A673 (cell line): ENCODE measurements around the gene PYGO2. TPM values are rescaled to one million over a fixed set of nuclear protein-coding genes. Genes with fewer than 3 reads are reported as not detected.

ENCODE experiments used
- BruUV-seq: library from RNA; stranded (reverse); fragments of 400-500 nt; replicated peaks from 2 replicates; lab custom pipeline; 2021; lab: Mats Ljungman, UMichigan
- CTCF ChIA-PET: fragments of 300-600 bp; sonication (Branson Sonifier 250); formaldehyde crosslinking; loops from one replicate; lab custom pipeline; 2022; ENCODE audit warnings: antibody characterized with exemption; lab: Charles Lee
- POLR2A ChIA-PET: fragments of 300-600 bp; sonication (Branson Sonifier 250); formaldehyde crosslinking; loops from one replicate; lab custom pipeline; 2022; ENCODE audit warnings: antibody characterized with exemption; ENCODE audit not compliant: low non-redundant PET; lab: Charles Lee
- DNase-seq: peaks from one replicate; pipeline ENCODE4 v3.0.0-alpha.2; 2015; ENCODE audit warnings: low spot score
- H3K27ac ChIP-seq: fragments of 200-600 bp; sonication (generic); 2 replicates; pipeline ENCODE4 v1.5.1; 2016; ENCODE audit warnings: mixed run types, low read depth, mild to moderate bottlenecking, mixed read lengths, antibody characterized with exemption, low read length; ENCODE audit not compliant: poor library complexity, severe bottlenecking
- H3K27me3 ChIP-seq: fragments of 200-600 bp; sonication (generic); replicated peaks from 2 replicates; pipeline ENCODE4 v1.6.1; 2017; ENCODE audit warnings: mixed run types, low read depth, mild to moderate bottlenecking, mixed read lengths, antibody characterized with exemption, low read length; ENCODE audit not compliant: insufficient read depth, poor library complexity
- H3K36me3 ChIP-seq: fragments of 200-600 bp; sonication (generic); 2 replicates; pipeline ENCODE4 v1.6.1; 2016; ENCODE audit warnings: mixed run types, mild to moderate bottlenecking, mixed read lengths, antibody characterized with exemption, low read length; ENCODE audit not compliant: insufficient read depth, poor library complexity, severe bottlenecking
- H3K4me1 ChIP-seq: fragments of 200-600 bp; sonication (generic); 2 replicates; pipeline ENCODE4 v1.6.1; 2017; ENCODE audit warnings: mixed run types, mild to moderate bottlenecking, mixed read lengths, antibody characterized with exemption, low read length; ENCODE audit not compliant: insufficient read depth, poor library complexity, severe bottlenecking
- H3K4me3 ChIP-seq: fragments of 200-600 bp; sonication (generic); 2 replicates; pipeline ENCODE4 v1.5.1; 2016; ENCODE audit warnings: low read depth, mixed run types, mild to moderate bottlenecking, mixed read lengths, low read length; ENCODE audit not compliant: poor library complexity, severe bottlenecking
- H3K9me3 ChIP-seq: fragments of 200-600 bp; sonication (generic); 2 replicates; pipeline ENCODE4 v1.6.1; 2016; ENCODE audit warnings: mixed run types, low read depth, mild to moderate bottlenecking, mixed read lengths, antibody characterized with exemption, low read length; ENCODE audit not compliant: poor library complexity, severe bottlenecking
- CTCF ChIP-seq: fragments of 300-800, 200-600 bp; sonication (generic); conservative IDR thresholded peaks from 2 replicates; pipeline ENCODE4 v1.5.1; 2017; ENCODE audit warnings: low read depth, mild to moderate bottlenecking, antibody characterized with exemption, low read length, moderate library complexity, mixed read lengths
- EZH2 ChIP-seq: fragments of 200-600 bp; sonication (generic); IDR thresholded peaks from 2 replicates; pipeline ENCODE4 v1.6.1; 2017; ENCODE audit warnings: borderline replicate concordance, low read depth, mild to moderate bottlenecking, mixed read lengths, antibody characterized with exemption, low read length; ENCODE audit not compliant: poor library complexity, severe bottlenecking
- intact Hi-C: fragments of 100-400 bp; cut with micrococcal nuclease; formaldehyde crosslinking; loops from one replicate; pipeline ENCODE4 v1.10.0; 2022; ENCODE audit not compliant: unreplicated experiment
- total RNA-seq: library from RNA; stranded (reverse); gene quantifications from 2 replicates; pipeline ENCODE4 v1.2.3, GENCODE V29; 2021

Gene PYGO2
- total RNA-seq, 1 experiment from 2014 or later, result 48.5 TPM

- peak overlapping the region; percentile 16 for H3K27ac ChIP-seq
- H3K27me3 ChIP-seq, result no peaks in the 10 kb centered on the region
- H3K9me3 ChIP-seq, result no peaks in the 10 kb centered on the region
- intact Hi-C loops, result no loop called here
- no peak for TF ChIP-seq EZH2
- no peak for TF ChIP-seq CTCF
- BruUV-seq, result no TSS peak
- no peaks in the 10 kb centered on the region for H3K36me3 ChIP-seq
- DNase-seq, result no peak
- ChIA-PET POLR2A (interaction anchor here (0.6 kb wide), 1 partner anchor 39 kb away, joined by 22 read pairs; no protein-coding TSS in a partner anchor), CTCF (interaction anchor here (0.5 to 2.2 kb wide), 3 partner anchors 9 to 385 kb away, joined by 3 to 16 read pairs (median 4); no protein-coding TSS in a partner anchor)
- H3K4me1 ChIP-seq, result peaks cover 21% of the 10 kb centered on the region
- no peak overlapping the region for H3K4me3 ChIP-seq
Observed at GRCh38 chr1:155008015-155008941, 46.7 kb upstream of the PYGO2 start.

- CTCF ChIA-PET, result interaction anchor here (0.5 to 2.2 kb wide), 2 partner anchors 10 to 384 kb away, joined by 4 to 16 read pairs; no protein-coding TSS in a partner anchor
- no peaks in the 10 kb centered on the region for H3K27me3 ChIP-seq
- DNase-seq, result no peak
- BruUV-seq, result no TSS peak
- intact Hi-C loops, result no loop called here
- TF ChIP-seq EZH2, result no peak
- TF ChIP-seq CTCF, result no peak
- H3K9me3 ChIP-seq, result no peaks in the 10 kb centered on the region
- H3K36me3 ChIP-seq, result no peaks in the 10 kb centered on the region
- no peak overlapping the region for H3K27ac ChIP-seq
- peaks cover 17% of the 10 kb centered on the region for H3K4me1 ChIP-seq
- H3K4me3 ChIP-seq, result no peak overlapping the region
- POLR2A ChIA-PET, result no interaction called here
Observed at GRCh38 chr1:155007251-155007828, 45.8 kb upstream of the PYGO2 start.

GRCh38 chr1:155006601-155007101 is 45.1 kb upstream of the PYGO2 start:
- Histone ChIP-seq H3K4me1 (peaks cover 15% of the 10 kb centered on the region), H3K4me3 (no peak overlapping the region), H3K9me3 (no peaks in the 10 kb centered on the region), H3K27ac (peak overlapping the region; percentile 89), H3K27me3 (no peaks in the 10 kb centered on the region), H3K36me3 (no peaks in the 10 kb centered on the region)
- POLR2A ChIA-PET, result no interaction called here
- TF ChIP-seq CTCF (no peak), EZH2 (no peak)
- CTCF ChIA-PET, result interaction anchor here (2.2 kb wide), 1 partner anchor 11 kb away, joined by 16 read pairs; no protein-coding TSS in a partner anchor
- intact Hi-C loops, result no loop called here
- no TSS peak for BruUV-seq
- peak; percentile 77 for DNase-seq
